Liver (tissue), 3 donors: ENCODE results near the gene SGIP1.

Experiments
- FOXA1 ChIP-seq: IDR thresholded peaks from 2 replicates; pipeline ENCODE4 v1.6.1; 2016; ENCODE audit warnings: antibody characterized with exemption
- GABPA ChIP-seq, 2 donors: IDR thresholded peaks in 1 of 2; conservative IDR thresholded peaks in 1 of 2; 2 replicates each; pipeline ENCODE4 v1.6.1; 2016; ENCODE audit warnings: antibody characterized with exemption in 2 of 2, mild to moderate bottlenecking in 1 of 2, moderate library complexity in 1 of 2
- RAD21 ChIP-seq, 2 donors: IDR thresholded peaks; 2 replicates each; pipeline ENCODE4 v1.6.1; 2016; ENCODE audit warnings: antibody characterized with exemption in 2 of 2, mild to moderate bottlenecking in 2 of 2
- SP1 ChIP-seq: IDR thresholded peaks from 2 replicates; pipeline ENCODE4 v1.6.1; 2018; ENCODE audit warnings: antibody characterized with exemption, mild to moderate bottlenecking
- TAF1 ChIP-seq: conservative IDR thresholded peaks from 2 replicates; pipeline ENCODE4 v1.6.1; 2016; ENCODE audit warnings: antibody characterized with exemption, mild to moderate bottlenecking
- TF ChIP-seq, protein P1 (sequence below): IDR thresholded peaks from 2 replicates; pipeline ENCODE4 v1.6.1; 2016; ENCODE audit warnings: antibody characterized with exemption, mild to moderate bottlenecking
- TF ChIP-seq, protein P2 (sequence below): fragments of 150-350 bp; IDR thresholded peaks from 2 replicates; pipeline ENCODE4 v1.5.1; 2017; ENCODE audit warnings: improper control_type of control experiment, low read depth, low read length; ENCODE audit not compliant: missing input control
- TF ChIP-seq, protein P3 (sequence below): IDR thresholded peaks from 2 replicates; pipeline ENCODE4 v1.6.1; 2016; ENCODE audit warnings: antibody characterized with exemption
- TF ChIP-seq, protein P4 (sequence below): IDR thresholded peaks from 2 replicates; pipeline ENCODE4 v1.6.1; 2016; ENCODE audit warnings: antibody characterized with exemption
- donor health status: healthy.
- donor health status: healthy.

DNA sequence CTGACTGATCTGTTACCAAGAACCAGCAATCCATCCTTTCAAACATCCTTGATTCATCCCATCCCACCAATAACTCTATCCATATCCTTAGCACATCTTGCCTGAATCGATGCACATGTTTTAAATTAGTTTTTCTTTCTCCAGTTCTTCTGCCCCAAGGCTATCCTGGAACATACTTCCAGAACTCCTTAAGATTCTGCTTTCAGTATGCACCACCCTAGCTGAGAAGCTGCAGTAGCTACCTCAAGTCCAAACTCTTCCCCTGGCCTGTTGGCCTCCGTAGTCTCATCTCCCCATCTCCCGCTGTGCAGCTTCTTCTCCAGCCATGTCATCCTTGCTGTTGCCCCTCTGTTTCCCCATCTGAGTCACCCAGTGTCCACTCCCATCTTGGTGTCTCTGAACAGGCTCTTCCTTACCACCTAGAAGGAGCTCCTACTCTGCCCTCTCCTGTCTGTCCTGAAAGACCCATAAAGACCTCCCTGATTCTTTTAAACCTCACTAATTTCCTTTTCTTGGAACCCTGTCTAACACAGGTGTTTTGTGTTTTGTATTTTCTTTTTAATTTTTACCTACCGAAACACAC, 108.0 kb downstream of the SGIP1 start:
- TF ChIP-seq SP1 (no peak), RAD21 (IDR thresholded peaks at IDR 0.05) (no peak), GABPA (IDR thresholded peaks at IDR 0.05 in 1 of 2, conservative IDR thresholded peaks at IDR 0.05 in 1 of 2) (no peak), FOXA1 (no peak), TAF1 (no peak)
- TF ChIP-seq, protein P1, sequence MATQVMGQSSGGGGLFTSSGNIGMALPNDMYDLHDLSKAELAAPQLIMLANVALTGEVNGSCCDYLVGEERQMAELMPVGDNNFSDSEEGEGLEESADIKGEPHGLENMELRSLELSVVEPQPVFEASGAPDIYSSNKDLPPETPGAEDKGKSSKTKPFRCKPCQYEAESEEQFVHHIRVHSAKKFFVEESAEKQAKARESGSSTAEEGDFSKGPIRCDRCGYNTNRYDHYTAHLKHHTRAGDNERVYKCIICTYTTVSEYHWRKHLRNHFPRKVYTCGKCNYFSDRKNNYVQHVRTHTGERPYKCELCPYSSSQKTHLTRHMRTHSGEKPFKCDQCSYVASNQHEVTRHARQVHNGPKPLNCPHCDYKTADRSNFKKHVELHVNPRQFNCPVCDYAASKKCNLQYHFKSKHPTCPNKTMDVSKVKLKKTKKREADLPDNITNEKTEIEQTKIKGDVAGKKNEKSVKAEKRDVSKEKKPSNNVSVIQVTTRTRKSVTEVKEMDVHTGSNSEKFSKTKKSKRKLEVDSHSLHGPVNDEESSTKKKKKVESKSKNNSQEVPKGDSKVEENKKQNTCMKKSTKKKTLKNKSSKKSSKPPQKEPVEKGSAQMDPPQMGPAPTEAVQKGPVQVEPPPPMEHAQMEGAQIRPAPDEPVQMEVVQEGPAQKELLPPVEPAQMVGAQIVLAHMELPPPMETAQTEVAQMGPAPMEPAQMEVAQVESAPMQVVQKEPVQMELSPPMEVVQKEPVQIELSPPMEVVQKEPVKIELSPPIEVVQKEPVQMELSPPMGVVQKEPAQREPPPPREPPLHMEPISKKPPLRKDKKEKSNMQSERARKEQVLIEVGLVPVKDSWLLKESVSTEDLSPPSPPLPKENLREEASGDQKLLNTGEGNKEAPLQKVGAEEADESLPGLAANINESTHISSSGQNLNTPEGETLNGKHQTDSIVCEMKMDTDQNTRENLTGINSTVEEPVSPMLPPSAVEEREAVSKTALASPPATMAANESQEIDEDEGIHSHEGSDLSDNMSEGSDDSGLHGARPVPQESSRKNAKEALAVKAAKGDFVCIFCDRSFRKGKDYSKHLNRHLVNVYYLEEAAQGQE = no peak
- TF ChIP-seq, protein P2, sequence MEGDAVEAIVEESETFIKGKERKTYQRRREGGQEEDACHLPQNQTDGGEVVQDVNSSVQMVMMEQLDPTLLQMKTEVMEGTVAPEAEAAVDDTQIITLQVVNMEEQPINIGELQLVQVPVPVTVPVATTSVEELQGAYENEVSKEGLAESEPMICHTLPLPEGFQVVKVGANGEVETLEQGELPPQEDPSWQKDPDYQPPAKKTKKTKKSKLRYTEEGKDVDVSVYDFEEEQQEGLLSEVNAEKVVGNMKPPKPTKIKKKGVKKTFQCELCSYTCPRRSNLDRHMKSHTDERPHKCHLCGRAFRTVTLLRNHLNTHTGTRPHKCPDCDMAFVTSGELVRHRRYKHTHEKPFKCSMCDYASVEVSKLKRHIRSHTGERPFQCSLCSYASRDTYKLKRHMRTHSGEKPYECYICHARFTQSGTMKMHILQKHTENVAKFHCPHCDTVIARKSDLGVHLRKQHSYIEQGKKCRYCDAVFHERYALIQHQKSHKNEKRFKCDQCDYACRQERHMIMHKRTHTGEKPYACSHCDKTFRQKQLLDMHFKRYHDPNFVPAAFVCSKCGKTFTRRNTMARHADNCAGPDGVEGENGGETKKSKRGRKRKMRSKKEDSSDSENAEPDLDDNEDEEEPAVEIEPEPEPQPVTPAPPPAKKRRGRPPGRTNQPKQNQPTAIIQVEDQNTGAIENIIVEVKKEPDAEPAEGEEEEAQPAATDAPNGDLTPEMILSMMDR = no peak
- TF ChIP-seq, protein P3, sequence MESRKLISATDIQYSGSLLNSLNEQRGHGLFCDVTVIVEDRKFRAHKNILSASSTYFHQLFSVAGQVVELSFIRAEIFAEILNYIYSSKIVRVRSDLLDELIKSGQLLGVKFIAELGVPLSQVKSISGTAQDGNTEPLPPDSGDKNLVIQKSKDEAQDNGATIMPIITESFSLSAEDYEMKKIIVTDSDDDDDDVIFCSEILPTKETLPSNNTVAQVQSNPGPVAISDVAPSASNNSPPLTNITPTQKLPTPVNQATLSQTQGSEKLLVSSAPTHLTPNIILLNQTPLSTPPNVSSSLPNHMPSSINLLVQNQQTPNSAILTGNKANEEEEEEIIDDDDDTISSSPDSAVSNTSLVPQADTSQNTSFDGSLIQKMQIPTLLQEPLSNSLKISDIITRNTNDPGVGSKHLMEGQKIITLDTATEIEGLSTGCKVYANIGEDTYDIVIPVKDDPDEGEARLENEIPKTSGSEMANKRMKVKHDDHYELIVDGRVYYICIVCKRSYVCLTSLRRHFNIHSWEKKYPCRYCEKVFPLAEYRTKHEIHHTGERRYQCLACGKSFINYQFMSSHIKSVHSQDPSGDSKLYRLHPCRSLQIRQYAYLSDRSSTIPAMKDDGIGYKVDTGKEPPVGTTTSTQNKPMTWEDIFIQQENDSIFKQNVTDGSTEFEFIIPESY = no peak
- TF ChIP-seq, protein P4, sequence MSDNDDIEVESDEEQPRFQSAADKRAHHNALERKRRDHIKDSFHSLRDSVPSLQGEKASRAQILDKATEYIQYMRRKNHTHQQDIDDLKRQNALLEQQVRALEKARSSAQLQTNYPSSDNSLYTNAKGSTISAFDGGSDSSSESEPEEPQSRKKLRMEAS = no peak
